H1 (cell line): ENCODE data around the gene GALNT9. TPM values are rescaled to one million over a fixed set of nuclear protein-coding genes. Genes with fewer than 3 reads are reported as not detected.
A peak's percentile ranks its signal among the peaks of the same experiment; 100 is the strongest.

ENCODE experiments used
- CTCF ChIA-PET: fragments of 300-600 bp; sonication (Branson Sonifier 250); formaldehyde crosslinking; loops from one replicate; lab custom pipeline; 2021; ENCODE audit not compliant: partially characterized antibody; lab: Charles Lee
- POLR2A ChIA-PET: fragments of 300-600 bp; sonication (Branson Sonifier 250); formaldehyde crosslinking; loops from one replicate; lab custom pipeline; 2021; ENCODE audit warnings: inconsistent platforms; ENCODE audit not compliant: partially characterized antibody; lab: Charles Lee
- DNase-seq, 2 experiments: peaks; one replicate each; pipeline versions ENCODE4 v3.0.0 to v3.0.0-alpha.2; 2010 to 2022; ENCODE audit warnings: low spot score in 2 of 2, low read depth in 1 of 2, mixed read lengths in 1 of 2
- FAIRE-seq: peaks from 2 replicates; lab custom pipeline; 2011; peaks lifted over from hg19 to GRCh38; lab: Jason Lieb, UNC
- H2AFZ ChIP-seq: 2 replicates; pipeline ENCODE4 v1.8.1; 2012; ENCODE audit warnings: low read length, inconsistent platforms
- H2AK5ac ChIP-seq: 2 replicates; pipeline ENCODE4 v1.6.1; 2013; ENCODE audit warnings: low read depth, low read length
- H2BK120ac ChIP-seq: replicated peaks from 2 replicates; pipeline ENCODE3; 2013; ENCODE audit warnings: low read depth, low read length, inconsistent platforms
- H2BK12ac ChIP-seq: 2 replicates; pipeline ENCODE4 v1.6.1; 2013; ENCODE audit warnings: low read depth, low read length
- H2BK15ac ChIP-seq: 2 replicates; pipeline ENCODE4 v1.6.1; 2013; ENCODE audit warnings: low read length
- H2BK20ac ChIP-seq: 2 replicates; pipeline ENCODE4 v1.6.1; 2013; ENCODE audit warnings: low read length
- H2BK5ac ChIP-seq: 2 replicates; pipeline ENCODE4 v1.6.1; 2013; ENCODE audit warnings: low read depth, low read length
- H3K14ac ChIP-seq: 2 replicates; pipeline ENCODE4 v1.6.1; 2013; ENCODE audit warnings: inconsistent platforms; ENCODE audit not compliant: insufficient read length
- H3K18ac ChIP-seq: 2 replicates; pipeline ENCODE4 v1.6.1; 2013; ENCODE audit warnings: low read length; ENCODE audit errors: extremely low read depth
- H3K23ac ChIP-seq: 2 replicates; pipeline ENCODE4 v1.6.1; 2013; ENCODE audit warnings: inconsistent platforms; ENCODE audit not compliant: insufficient read length
- H3K23me2 ChIP-seq: 2 replicates; pipeline ENCODE4 v1.6.1; 2013; ENCODE audit warnings: low read depth, low read length
- H3K27ac ChIP-seq: 2 replicates; pipeline ENCODE4 v1.6.1; 2011; ENCODE audit warnings: low read depth, low read length, inconsistent platforms
- H3K27me3 ChIP-seq, 4 experiments: replicated peaks in 1 of 4; 1 replicate in 1 of 4; 2 replicates in 3 of 4; pipeline versions ENCODE4 v1.6.1 to v1.8.1; 2011 to 2013; ENCODE audit warnings: low read length in 3 of 4, mild to moderate bottlenecking in 3 of 4, inconsistent platforms in 2 of 4, mixed read lengths in 2 of 4, moderate library complexity in 1 of 4; ENCODE audit not compliant: control insufficient read depth in 3 of 4, insufficient read depth in 3 of 4; ENCODE audit errors: extremely low read depth in 1 of 4
- H3K36me3 ChIP-seq, 4 experiments: 2 replicates each; pipeline versions ENCODE4 v1.6.1 to v1.8.1; 2011 to 2013; ENCODE audit warnings: mild to moderate bottlenecking in 4 of 4, low read length in 3 of 4, moderate library complexity in 2 of 4, control low read depth in 1 of 4, inconsistent platforms in 1 of 4; ENCODE audit not compliant: insufficient read depth in 4 of 4, control insufficient read depth in 2 of 4
- H3K4ac ChIP-seq: replicated peaks from 2 replicates; pipeline ENCODE3; 2013; ENCODE audit warnings: low read length, low read depth, mixed read lengths, inconsistent platforms; ENCODE audit not compliant: insufficient read length
- H3K4me1 ChIP-seq, 4 experiments: replicated peaks in 1 of 4; 1 replicate in 1 of 4; 2 replicates in 3 of 4; pipeline versions ENCODE4 v1.6.1 to v1.8.1; 2011 to 2013; ENCODE audit warnings: low read length in 3 of 4, inconsistent platforms in 2 of 4, mixed read lengths in 1 of 4; ENCODE audit not compliant: insufficient read depth in 4 of 4, control insufficient read depth in 3 of 4
- H3K4me2 ChIP-seq, 2 experiments: 2 replicates each; pipeline versions ENCODE4 v1.6.1 to v1.8.1; 2011 to 2013; ENCODE audit warnings: low read depth in 2 of 2, low read length in 2 of 2, control low read depth in 1 of 2, inconsistent platforms in 1 of 2, mild to moderate bottlenecking in 1 of 2; ENCODE audit not compliant: insufficient read depth in 1 of 2
- H3K4me3 ChIP-seq, 4 experiments: fragments of 200-600, 300-600 bp in 1 of 4; sonication (generic), shearing (Covaris generic), sonication (Bioruptor Twin) in 1 of 4; 2 replicates each; pipeline versions ENCODE4 v1.5.1 to v1.8.1; 2011 to 2016; ENCODE audit warnings: low read length in 4 of 4, low read depth in 3 of 4, control low read depth in 2 of 4, inconsistent platforms in 2 of 4, mild to moderate bottlenecking in 2 of 4, mixed read lengths in 1 of 4, moderate library complexity in 1 of 4; ENCODE audit not compliant: insufficient read depth in 2 of 4; ENCODE audit errors: extremely low read depth in 1 of 4
- H3K56ac ChIP-seq: replicated peaks from 2 replicates; pipeline ENCODE3; 2013; ENCODE audit warnings: low read depth, mild to moderate bottlenecking, mixed read lengths, low read length, inconsistent platforms; ENCODE audit not compliant: insufficient read length
- H3K79me1 ChIP-seq: 2 replicates; pipeline ENCODE4 v1.6.1; 2013; ENCODE audit warnings: low read depth, low read length, control low read depth
- H3K79me2 ChIP-seq, 2 experiments: 2 replicates each; pipeline versions ENCODE4 v1.6.1 to v1.8.1; 2012 to 2013; ENCODE audit warnings: low read length in 2 of 2, mild to moderate bottlenecking in 2 of 2, inconsistent platforms in 1 of 2; ENCODE audit not compliant: insufficient read depth in 2 of 2, control insufficient read depth in 1 of 2
- H3K9ac ChIP-seq, 4 experiments: replicated peaks in 1 of 4; 1 replicate in 1 of 4; 2 replicates in 3 of 4; pipeline versions ENCODE4 v1.6.1 to v1.8.1; 2011 to 2013; ENCODE audit warnings: low read depth in 3 of 4, low read length in 3 of 4, control low read depth in 2 of 4, mild to moderate bottlenecking in 2 of 4, moderate library complexity in 2 of 4, inconsistent platforms in 1 of 4; ENCODE audit errors: extremely low read depth in 1 of 4
- H3K9me3 ChIP-seq, 2 experiments: 2 replicates each; pipeline versions ENCODE4 v1.6.1 to v1.8.1; 2012 to 2013; ENCODE audit warnings: mild to moderate bottlenecking in 2 of 2, moderate library complexity in 2 of 2, control low read depth in 1 of 2, inconsistent platforms in 1 of 2, low read depth in 1 of 2, low read length in 1 of 2, mixed read lengths in 1 of 2; ENCODE audit not compliant: insufficient read depth in 2 of 2
- H4K20me1 ChIP-seq, 2 experiments: replicated peaks in 1 of 2; 2 replicates each; pipeline versions ENCODE3 to v1.8.1; 2011 to 2013; ENCODE audit warnings: inconsistent platforms in 2 of 2, low read length in 2 of 2, mild to moderate bottlenecking in 1 of 2; ENCODE audit not compliant: insufficient read depth in 2 of 2, control insufficient read depth in 1 of 2
- H4K5ac ChIP-seq: 2 replicates; pipeline ENCODE4 v1.6.1; 2013; ENCODE audit warnings: low read length, low read depth, mixed read lengths, inconsistent platforms; ENCODE audit not compliant: insufficient read length
- H4K8ac ChIP-seq: 2 replicates; pipeline ENCODE4 v1.8.0; 2013; ENCODE audit warnings: mild to moderate bottlenecking, moderate library complexity, low read length, inconsistent platforms; ENCODE audit not compliant: insufficient read depth; ENCODE audit errors: extremely low read depth
- H4K91ac ChIP-seq: replicated peaks from 2 replicates; pipeline ENCODE3; 2013; ENCODE audit warnings: low read length, mixed read lengths, inconsistent platforms; ENCODE audit not compliant: insufficient read length
- BCL11A ChIP-seq, 2 experiments: IDR thresholded peaks; one replicate each; pipeline ENCODE4 v1.6.1; 2011; ENCODE audit warnings: low read depth in 2 of 2, low read length in 2 of 2, mild to moderate bottlenecking in 2 of 2
- MAFK ChIP-seq: IDR thresholded peaks from 2 replicates; pipeline ENCODE4 v1.6.1; 2012; ENCODE audit warnings: low read depth, mild to moderate bottlenecking, improper control_type of control experiment, low read length
- NANOG ChIP-seq: IDR thresholded peaks from 2 replicates; pipeline ENCODE4 v1.6.1; 2011; ENCODE audit warnings: low read length, low read depth, mild to moderate bottlenecking, inconsistent platforms; ENCODE audit not compliant: insufficient read depth, poor library complexity, severe bottlenecking
- SP1 ChIP-seq: IDR thresholded peaks from 2 replicates; pipeline ENCODE4 v1.6.1; 2011; ENCODE audit warnings: low read depth, low read length
- SUZ12 ChIP-seq: fragments of 200-600 bp; sonication (generic); IDR thresholded peaks from 2 replicates; pipeline ENCODE4 v1.6.1; 2012; ENCODE audit warnings: mild to moderate bottlenecking, inconsistent platforms, low read length, moderate library complexity, mixed read lengths
- WGBS, 2 experiments: shearing (Covaris generic) in 1 of 2; methylation state at CpG; one replicate each; pipeline versions ENCODE4 v1.1.6 to v1.1.7; 2013 to 2015; ENCODE audit warnings: low lambda C conversion rate in 2 of 2, mixed read lengths in 2 of 2, inconsistent platforms in 1 of 2, low coverage in 1 of 2, missing lambda C conversion rate in 1 of 2; ENCODE audit not compliant: insufficient replicate concordance in 2 of 2, insufficient coverage in 1 of 2, insufficient read length in 1 of 2; ENCODE audit errors: extremely low coverage in 1 of 2, missing lambda C conversion rate in 1 of 2; 5-methylcytosine and 5-hydroxymethylcytosine counted together
- polyA plus RNA-seq, 7 experiments: library from polyadenylated mRNA; depleted of rRNA in 3 of 7; stranded (reverse) in 5 of 7; unstranded in 2 of 7; fragments of >200 nt in 5 of 7; fragments of 200-250 nt in 2 of 7; gene quantifications; 1 replicate in 5 of 7; 2 replicates in 1 of 7; 4 replicates in 1 of 7; pipeline versions ENCODE4 v1.2.1 to v1.2.3, GENCODE V29; 2011 to 2013; ENCODE audit warnings: missing spikeins in 2 of 7, mixed read lengths in 2 of 7
- total RNA-seq: library from RNA; stranded (reverse); fragmentation: NEBNext Ultra II Directional; extraction: Animal tissue kit (Norgen Biotek cat#: 25700); gene quantifications from 2 replicates; pipeline ENCODE4 v1.2.1, GENCODE V29; 2021

The GALNT9 gene
- total and polyA plus RNA-seq, 2 of the 8 experiments (the other 6 are each of a cell fraction or from before 2014, with no cell fraction given), result 2.0 to 3.6 TPM

GRCh38 chr12:132264086-132265010, 65.0 kb downstream of the GALNT9 start:
- no peak overlapping the region for H2AK5ac ChIP-seq
- H3K79me2 ChIP-seq, result no peaks in the 10 kb centered on the region
- H3K79me1 ChIP-seq, result peaks cover 3% of the 10 kb centered on the region
- H3K4me2 ChIP-seq, result no peak overlapping the region
- peaks cover 6% of the 10 kb centered on the region for H3K23me2 ChIP-seq
- H4K5ac ChIP-seq, result no peak overlapping the region
- no peak overlapping the region for H2BK120ac ChIP-seq
- no peak overlapping the region for H2BK5ac ChIP-seq
- no peak overlapping the region for H3K27ac ChIP-seq
- no peak overlapping the region for H3K18ac ChIP-seq
- no peak overlapping the region for H3K23ac ChIP-seq
- peaks cover 0 to 15% (median 10%) of the 10 kb centered on the region in 4 experiments; a peak in 4 of 7 replicates for H3K27me3 ChIP-seq
- no peak overlapping the region for H4K91ac ChIP-seq
- no peak overlapping the region for H2BK12ac ChIP-seq
- no peaks in the 10 kb centered on the region for H3K9me3 ChIP-seq
- H3K56ac ChIP-seq, result no peak overlapping the region
- H3K14ac ChIP-seq, result no peak overlapping the region
- no peak overlapping the region for H3K4me3 ChIP-seq
- ChIA-PET CTCF (interaction anchor here (1.1 to 1.9 kb wide), 3 partner anchors 9 to 21 kb away, joined by 3 to 8 read pairs (median 4); no protein-coding TSS in a partner anchor), POLR2A (no interaction called here)
- H2AFZ ChIP-seq, result no peak overlapping the region
- no peak overlapping the region for H2BK15ac ChIP-seq
- DNase-seq, result no peak
- 93% methylated on average over 38 of the region's 49 CpGs; no CpG with 5 or more reads in 1 of the 2 experiments for WGBS, 2 experiments
- no peak overlapping the region for H2BK20ac ChIP-seq
- no peak overlapping the region for H3K4ac ChIP-seq
- H4K20me1 ChIP-seq, result peaks cover 0 to 6% of the 10 kb centered on the region in 2 experiments
- no peak for FAIRE-seq
- no peak overlapping the region; the same call in 1 of the 2 replicates for H4K8ac ChIP-seq
- H3K9ac ChIP-seq, result no peak overlapping the region
- no peaks in the 10 kb centered on the region; a peak in 1 of 8 replicates for H3K36me3 ChIP-seq
- no peaks in the 10 kb centered on the region; a peak in 1 of 7 replicates for H3K4me1 ChIP-seq
- no peak for TF ChIP-seq BCL11A (IDR thresholded peaks at IDR 0.05; ENCODE audit: low read depth in 2 of 2, low read length in 2 of 2)
- no peak for TF ChIP-seq MAFK
- TF ChIP-seq SP1, result 0 out of 2 replicates have a peak, but pooled peaks have one; percentile 46
- no peak for TF ChIP-seq SUZ12
- no peak for TF ChIP-seq NANOG
